Keratinocyte (primary cell): Measurements from ENCODE around the gene HDAC5.

Experiments
- EZH2 ChIP-seq: IDR thresholded peaks from one replicate; pipeline ENCODE4 v1.6.1; 2012; ENCODE audit warnings: inconsistent platforms, mild to moderate bottlenecking, low read length, moderate library complexity
- TF ChIP-seq, protein P1 (sequence below), 3 experiments: IDR thresholded peaks in 1 of 3; conservative IDR thresholded peaks in 1 of 3; optimal IDR thresholded peaks in 1 of 3; 2 replicates in 2 of 3; 3 replicates in 1 of 3; pipeline versions ENCODE3 to v1.5.1; 2011; ENCODE audit warnings: low read length in 3 of 3, mild to moderate bottlenecking in 3 of 3, moderate library complexity in 2 of 3, control low read depth in 1 of 3, inconsistent platforms in 1 of 3; ENCODE audit not compliant: insufficient read depth in 2 of 3; ENCODE audit errors: extremely low read depth in 1 of 3

- TF ChIP-seq, protein P1, sequence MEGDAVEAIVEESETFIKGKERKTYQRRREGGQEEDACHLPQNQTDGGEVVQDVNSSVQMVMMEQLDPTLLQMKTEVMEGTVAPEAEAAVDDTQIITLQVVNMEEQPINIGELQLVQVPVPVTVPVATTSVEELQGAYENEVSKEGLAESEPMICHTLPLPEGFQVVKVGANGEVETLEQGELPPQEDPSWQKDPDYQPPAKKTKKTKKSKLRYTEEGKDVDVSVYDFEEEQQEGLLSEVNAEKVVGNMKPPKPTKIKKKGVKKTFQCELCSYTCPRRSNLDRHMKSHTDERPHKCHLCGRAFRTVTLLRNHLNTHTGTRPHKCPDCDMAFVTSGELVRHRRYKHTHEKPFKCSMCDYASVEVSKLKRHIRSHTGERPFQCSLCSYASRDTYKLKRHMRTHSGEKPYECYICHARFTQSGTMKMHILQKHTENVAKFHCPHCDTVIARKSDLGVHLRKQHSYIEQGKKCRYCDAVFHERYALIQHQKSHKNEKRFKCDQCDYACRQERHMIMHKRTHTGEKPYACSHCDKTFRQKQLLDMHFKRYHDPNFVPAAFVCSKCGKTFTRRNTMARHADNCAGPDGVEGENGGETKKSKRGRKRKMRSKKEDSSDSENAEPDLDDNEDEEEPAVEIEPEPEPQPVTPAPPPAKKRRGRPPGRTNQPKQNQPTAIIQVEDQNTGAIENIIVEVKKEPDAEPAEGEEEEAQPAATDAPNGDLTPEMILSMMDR (optimal IDR thresholded peaks at IDR 0.05 in 1 of 3, IDR thresholded peaks at IDR 0.05 in 1 of 3, conservative IDR thresholded peaks at IDR 0.05 in 1 of 3; ENCODE audit: extremely low read depth in 1 of 3, insufficient read depth in 2 of 3, low read length in 3 of 3), result no peak
- no peak for TF ChIP-seq EZH2
These were observed 57.1 kb downstream of the HDAC5 start, which contains the start of gene LSM12 for GRCh38 chr17:44066204-44066930.
